Right lobe of liver (tissue), 4 donors: ENCODE measurements around the gene CCDC170.

Experiments used
- POLR2A ChIP-seq: fragments of 450-650 bp; IDR thresholded peaks from one replicate; pipeline ENCODE4 v1.6.1; 2017; ENCODE audit warnings: antibody characterized with exemption, mild to moderate bottlenecking
- TF ChIP-seq, protein P1 (sequence below), 4 donors: fragments of 200-600 bp in 3 of 4; fragments of 450-650 bp in 1 of 4; IDR thresholded peaks; one replicate each; pipeline versions ENCODE4 v1.5.1 to v1.8.0; 2016 to 2022; ENCODE audit warnings: antibody characterized with exemption in 4 of 4, mild to moderate bottlenecking in 2 of 4
- donor health status: DM: no; HTN: no; CAD: no.
- donor health status: DM: no; HTN: no; CAD: no.
- donor health status: DM: no; HTN: yes; CAD: no.

DNA sequence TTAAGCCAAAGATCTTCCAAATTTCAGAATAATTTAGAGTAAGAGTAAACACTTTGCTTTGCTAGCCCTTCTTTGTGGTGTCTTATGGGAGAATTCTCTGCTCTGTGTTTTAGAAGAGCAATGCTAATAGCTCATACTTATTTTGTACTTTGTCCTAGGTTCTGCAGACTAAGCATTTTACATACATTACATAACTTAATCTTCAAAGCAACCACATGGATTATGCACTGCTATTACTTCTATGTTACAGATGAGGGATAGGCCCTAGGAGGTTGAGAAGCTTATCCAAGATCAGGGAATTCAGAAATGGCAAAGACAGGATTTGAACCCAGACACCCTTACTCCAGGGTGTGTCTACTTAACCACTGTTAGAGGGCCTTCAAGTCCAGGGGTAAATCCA, 9.8 kb upstream of the CCDC170 start:
- TF ChIP-seq, protein P1, sequence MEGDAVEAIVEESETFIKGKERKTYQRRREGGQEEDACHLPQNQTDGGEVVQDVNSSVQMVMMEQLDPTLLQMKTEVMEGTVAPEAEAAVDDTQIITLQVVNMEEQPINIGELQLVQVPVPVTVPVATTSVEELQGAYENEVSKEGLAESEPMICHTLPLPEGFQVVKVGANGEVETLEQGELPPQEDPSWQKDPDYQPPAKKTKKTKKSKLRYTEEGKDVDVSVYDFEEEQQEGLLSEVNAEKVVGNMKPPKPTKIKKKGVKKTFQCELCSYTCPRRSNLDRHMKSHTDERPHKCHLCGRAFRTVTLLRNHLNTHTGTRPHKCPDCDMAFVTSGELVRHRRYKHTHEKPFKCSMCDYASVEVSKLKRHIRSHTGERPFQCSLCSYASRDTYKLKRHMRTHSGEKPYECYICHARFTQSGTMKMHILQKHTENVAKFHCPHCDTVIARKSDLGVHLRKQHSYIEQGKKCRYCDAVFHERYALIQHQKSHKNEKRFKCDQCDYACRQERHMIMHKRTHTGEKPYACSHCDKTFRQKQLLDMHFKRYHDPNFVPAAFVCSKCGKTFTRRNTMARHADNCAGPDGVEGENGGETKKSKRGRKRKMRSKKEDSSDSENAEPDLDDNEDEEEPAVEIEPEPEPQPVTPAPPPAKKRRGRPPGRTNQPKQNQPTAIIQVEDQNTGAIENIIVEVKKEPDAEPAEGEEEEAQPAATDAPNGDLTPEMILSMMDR (IDR thresholded peaks at IDR 0.05): no peak
- TF ChIP-seq POLR2A: no peak
